ENCODE results near the gene SCN3A.
A peak's percentile ranks its signal among the peaks of the same experiment; 100 is the strongest.

SCN3A gene

DNA sequence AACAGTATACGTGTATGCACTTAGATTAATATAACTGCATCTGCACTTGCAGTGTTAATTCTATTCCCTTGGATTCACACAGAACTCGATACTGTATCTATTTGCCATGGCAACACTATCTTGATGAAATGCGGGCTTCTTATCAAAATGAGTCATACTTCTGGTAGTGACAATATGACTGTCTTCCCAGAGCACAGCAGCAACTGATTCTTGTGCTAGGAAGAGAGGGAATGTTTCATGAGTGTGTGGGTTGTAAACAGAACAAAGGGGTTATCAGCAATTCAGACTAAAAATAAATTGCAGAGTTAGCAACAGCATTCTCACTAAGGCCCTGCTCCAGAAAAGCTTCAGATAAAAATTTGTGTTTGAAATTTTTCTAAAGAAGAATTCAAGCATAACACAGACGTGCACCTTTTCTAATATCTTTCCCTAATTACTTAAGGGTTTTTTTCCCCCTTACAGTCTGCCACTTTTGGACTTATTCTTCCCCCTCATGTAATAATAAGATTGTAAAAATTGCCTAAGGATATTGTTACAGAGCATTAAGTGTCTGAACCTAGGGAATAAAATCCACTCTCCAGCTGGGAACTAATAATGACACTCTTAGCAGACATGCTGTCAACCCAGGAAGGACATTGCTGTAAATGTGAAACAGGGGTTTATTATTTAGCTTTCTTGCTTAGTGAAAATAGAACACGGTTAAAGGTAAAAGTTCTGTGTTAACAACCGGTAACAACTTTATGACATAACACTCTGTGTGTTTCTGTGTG, 148.6 kb downstream of the SCN3A start:
- peak; percentile 78 for DNase-seq (ENCODE audit: low read depth)

DNA sequence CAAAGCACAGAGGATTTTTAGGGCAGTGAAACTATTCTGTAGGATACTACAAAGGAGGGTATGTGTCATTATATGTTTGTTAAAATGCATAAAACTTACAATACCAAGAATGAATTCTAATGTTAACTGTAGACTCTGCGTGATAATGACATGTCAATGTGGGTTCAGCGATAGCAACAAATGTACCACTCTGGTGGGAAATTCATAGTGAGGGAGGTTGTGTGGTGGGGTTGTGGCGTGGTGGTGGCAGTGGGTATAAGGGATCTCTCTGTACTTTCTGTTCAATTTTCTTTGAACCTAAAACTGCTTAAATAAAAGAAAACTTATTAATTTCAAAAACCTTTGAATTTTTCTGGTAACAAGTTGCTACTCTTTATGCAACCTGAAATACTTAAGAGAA, 149.2 kb downstream of the SCN3A start:
- no peak for DNase-seq (ENCODE audit: low read depth)

DNA sequence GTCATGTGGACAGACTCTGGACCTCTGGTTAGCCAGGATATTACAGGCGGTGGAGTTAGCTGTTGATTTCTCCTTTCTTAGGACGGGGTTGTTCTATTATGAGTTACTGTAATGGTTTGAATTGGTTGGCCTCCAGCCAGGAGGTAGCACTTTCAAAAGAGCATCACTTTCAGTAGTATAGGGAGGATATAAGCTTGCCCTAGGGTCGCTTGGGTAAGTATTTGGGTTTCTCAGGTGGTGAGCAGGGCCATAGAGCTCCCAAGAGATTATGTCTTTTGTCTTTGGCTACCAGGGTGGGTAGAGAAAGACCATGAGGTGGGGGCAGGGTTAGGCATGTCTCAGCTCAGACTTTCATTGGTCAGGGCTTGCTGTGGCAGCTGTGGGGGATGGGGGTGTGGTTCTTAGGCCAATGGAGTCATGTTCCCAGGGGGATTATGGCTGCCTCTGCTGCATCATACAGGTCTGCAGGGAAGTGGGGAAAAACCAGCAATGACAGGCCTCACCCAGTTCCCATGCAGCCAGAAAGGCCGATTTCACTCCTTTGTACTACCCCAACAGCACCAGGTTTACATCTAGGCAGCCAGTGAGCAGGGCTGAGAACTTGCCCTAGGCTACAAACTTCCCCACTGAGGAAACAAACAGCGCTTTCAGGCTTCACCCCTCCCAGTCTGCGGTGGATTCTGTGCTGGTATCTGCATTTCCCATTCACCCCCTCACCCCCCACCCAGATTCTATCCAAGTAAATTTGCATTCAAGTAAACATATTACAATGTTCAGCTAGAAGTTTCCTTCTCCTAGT, 159.1 kb downstream of the SCN3A start:
- no peak for DNase-seq (ENCODE audit: low read depth)

All from amniotic epithelial cell (primary cell).